H1 (cell line): ENCODE data around the gene ST7L. TPM values are rescaled to one million over a fixed set of nuclear protein-coding genes. Genes with fewer than 3 reads are reported as not detected.

ENCODE experiments used
- ATF2 ChIP-seq: IDR thresholded peaks from 2 replicates; pipeline ENCODE4 v1.6.1; 2012; ENCODE audit warnings: low read length, inconsistent platforms
- BACH1 ChIP-seq: IDR thresholded peaks from 2 replicates; pipeline ENCODE4 v1.6.1; 2012; ENCODE audit warnings: low read length, improper control_type of control experiment
- CBX8 ChIP-seq: fragments of 300-800, 300-1000 bp; sonication (generic); IDR thresholded peaks from 2 replicates; pipeline ENCODE4 v1.7.1; 2016; ENCODE audit warnings: low read depth, low read length, borderline replicate concordance
- CHD7 ChIP-seq: fragments of 300-600 bp; sonication (generic); IDR thresholded peaks from 2 replicates; pipeline ENCODE4 v1.7.1; 2012; ENCODE audit warnings: low read length, moderate library complexity, mild to moderate bottlenecking, inconsistent platforms; ENCODE audit not compliant: insufficient replicate concordance
- EZH2 ChIP-seq: fragments of 200-600 bp; sonication (generic); IDR thresholded peaks from 2 replicates; pipeline ENCODE4 v1.7.1; 2012; ENCODE audit warnings: low read depth, mild to moderate bottlenecking, moderate library complexity, low read length, inconsistent platforms; ENCODE audit not compliant: severe bottlenecking
- FOSL1 ChIP-seq: IDR thresholded peaks from 2 replicates; pipeline ENCODE4 v1.6.1; 2011; ENCODE audit warnings: mild to moderate bottlenecking, low read depth, low read length, moderate library complexity; ENCODE audit not compliant: insufficient read depth
- KDM1A ChIP-seq: fragments of 200-600, 300-600 bp; sonication (generic); IDR thresholded peaks from 2 replicates; pipeline ENCODE4 v1.7.1; 2016; ENCODE audit warnings: mild to moderate bottlenecking, low read length, borderline replicate concordance
- SP4 ChIP-seq: IDR thresholded peaks from 2 replicates; pipeline ENCODE4 v1.6.1; 2012; ENCODE audit warnings: low read length, inconsistent platforms
- TEAD4 ChIP-seq: IDR thresholded peaks from 2 replicates; pipeline ENCODE4 v1.6.1; 2012; ENCODE audit warnings: low read depth, low read length, inconsistent platforms, mixed read lengths
- polyA plus RNA-seq, 7 experiments: library from polyadenylated mRNA; depleted of rRNA in 3 of 7; stranded (reverse) in 5 of 7; unstranded in 2 of 7; fragments of >200 nt in 5 of 7; fragments of 200-250 nt in 2 of 7; gene quantifications; 1 replicate in 5 of 7; 2 replicates in 1 of 7; 4 replicates in 1 of 7; pipeline versions ENCODE4 v1.2.1 to v1.2.3, GENCODE V29; 2011 to 2013; ENCODE audit warnings: missing spikeins in 2 of 7, mixed read lengths in 2 of 7
- total RNA-seq: library from RNA; stranded (reverse); fragmentation: NEBNext Ultra II Directional; extraction: Animal tissue kit (Norgen Biotek cat#: 25700); gene quantifications from 2 replicates; pipeline ENCODE4 v1.2.1, GENCODE V29; 2021

ST7L gene
- total and polyA plus RNA-seq, 2 of the 8 experiments (the other 6 are each of a cell fraction or from before 2014, with no cell fraction given): 9.6 to 16.2 TPM

GRCh38 chr1:112508278-112509004 lies 110.5 kb downstream of the ST7L start, which contains the start of gene WNT2B (continued):
- no peak for TF ChIP-seq CHD7
- TF ChIP-seq CBX8: no peak
- TF ChIP-seq FOSL1: peak; percentile 99
- TF ChIP-seq SP4: no peak
- no peak for TF ChIP-seq EZH2
- no peak for TF ChIP-seq ATF2
- TF ChIP-seq KDM1A: peak; percentile 88
- no peak for TF ChIP-seq TEAD4
- no peak for TF ChIP-seq BACH1
